HCT116 (cell line): Measurements from ENCODE around the gene PICALM. TPM values are rescaled to one million over a fixed set of nuclear protein-coding genes. Genes with fewer than 3 reads are reported as not detected.

ENCODE experiments used
- ATAC-seq: fragments of 200-7000 bp; cut with Tn5 transposase; 2 replicates; pipeline ENCODE4 v1.9.1; 2020; ENCODE audit warnings: mild to moderate bottlenecking, moderate library complexity
- BruUV-seq: library from RNA; stranded (reverse); fragments of 400-500 nt; replicated peaks from 2 replicates; lab custom pipeline; 2021; lab: Mats Ljungman, UMichigan
- CTCF ChIA-PET: fragments of 300-600 bp; sonication (Branson Sonifier 250); formaldehyde crosslinking; loops from one replicate; lab custom pipeline; 2021; ENCODE audit warnings: antibody characterized with exemption; lab: Charles Lee
- POLR2A ChIA-PET: fragments of 300-600, 350-600 bp; sonication (Branson Sonifier 250); formaldehyde crosslinking; loops from one replicate; lab custom pipeline; 2021; ENCODE audit warnings: antibody characterized with exemption; lab: Charles Lee
- RAD21 ChIA-PET, 2 experiments: fragments of 300-600 bp; sonication (Branson Sonifier 250); formaldehyde crosslinking; loops; one replicate each; lab custom pipeline; 2023; ENCODE audit warnings: low total read pairs in 2 of 2; ENCODE audit not compliant: uncharacterized antibody in 2 of 2, unreplicated experiment in 2 of 2, low non-redundant PET in 1 of 2; lab: Charles Lee
- DNase-seq: peaks from one replicate; pipeline ENCODE4 v3.0.0-alpha.2; 2010; ENCODE audit warnings: low read depth, low spot score
- H2AFZ ChIP-seq: fragments of 200-600 bp; shearing (Covaris generic), sonication (generic); 2 replicates; pipeline ENCODE4 v1.6.1; 2017; ENCODE audit warnings: low read depth, mixed run types, mixed read lengths, antibody characterized with exemption, low read length; ENCODE audit not compliant: poor library complexity, severe bottlenecking
- H3K27ac ChIP-seq: 2 replicates; pipeline ENCODE4 v1.5.1; 2012; ENCODE audit warnings: low read depth, low read length
- H3K27me3 ChIP-seq: fragments of 200-600 bp; sonication (generic); 2 replicates; pipeline ENCODE4 v1.6.1; 2016; ENCODE audit warnings: mixed run types, low read length, mixed read lengths; ENCODE audit not compliant: insufficient read depth
- H3K36me3 ChIP-seq, 2 experiments: fragments of 200-500 bp in 1 of 2; fragments of 200-600 bp in 1 of 2; sonication (Bioruptor generic) in 1 of 2; sonication (generic) in 1 of 2; 2 replicates each; pipeline versions ENCODE4 v1.5.1 to v1.6.1; 2014 to 2016; ENCODE audit warnings: low read length in 2 of 2, inconsistent platforms in 1 of 2, mixed read lengths in 1 of 2, mixed run types in 1 of 2; ENCODE audit not compliant: insufficient read depth in 2 of 2, control insufficient read depth in 1 of 2
- H3K4me1 ChIP-seq, 2 experiments: fragments of 200-600 bp in 1 of 2; sonication (generic) in 1 of 2; 2 replicates each; pipeline versions ENCODE4 v1.5.1 to v1.6.1; 2012 to 2017; ENCODE audit warnings: low read length in 2 of 2, inconsistent platforms in 1 of 2, mild to moderate bottlenecking in 1 of 2, mixed read lengths in 1 of 2, mixed run types in 1 of 2, moderate library complexity in 1 of 2; ENCODE audit not compliant: insufficient read depth in 2 of 2, control insufficient read depth in 1 of 2
- H3K4me2 ChIP-seq: fragments of 200-600 bp; sonication (generic); 2 replicates; pipeline ENCODE4 v1.6.1; 2017; ENCODE audit warnings: mixed run types, low read length, mixed read lengths
- H3K4me3 ChIP-seq, 2 experiments: fragments of 200-600 bp in 1 of 2; sonication (generic) in 1 of 2; replicated peaks in 1 of 2; 2 replicates each; pipeline ENCODE4 v1.5.1; 2011 to 2016; ENCODE audit warnings: low read length in 2 of 2, control low read depth in 1 of 2, low read depth in 1 of 2, mild to moderate bottlenecking in 1 of 2, mixed read lengths in 1 of 2, mixed run types in 1 of 2
- H3K79me2 ChIP-seq: fragments of 200-600 bp; sonication (generic); 2 replicates; pipeline ENCODE4 v1.6.1; 2017; ENCODE audit warnings: mild to moderate bottlenecking, mixed run types, low read length, moderate library complexity, mixed read lengths; ENCODE audit not compliant: insufficient read depth
- H3K9ac ChIP-seq: fragments of 200-600 bp; sonication (generic); 2 replicates; pipeline ENCODE4 v1.6.1; 2016; ENCODE audit warnings: low read length, mixed read lengths
- H3K9me2 ChIP-seq: fragments of 200-600 bp; sonication (generic), shearing (Covaris generic); 2 replicates; pipeline ENCODE4 v1.6.1; 2017; ENCODE audit warnings: mixed run types, mild to moderate bottlenecking, moderate library complexity; ENCODE audit not compliant: insufficient read depth
- H3K9me3 ChIP-seq, 2 experiments: fragments of 200-500 bp in 1 of 2; fragments of 200-600 bp in 1 of 2; sonication (Bioruptor generic) in 1 of 2; sonication (generic) in 1 of 2; 2 replicates each; pipeline ENCODE4 v1.6.1; 2014 to 2017; ENCODE audit warnings: low read length in 2 of 2, mixed read lengths in 2 of 2, inconsistent platforms in 1 of 2, low read depth in 1 of 2, mild to moderate bottlenecking in 1 of 2, mixed run types in 1 of 2, moderate library complexity in 1 of 2; ENCODE audit not compliant: control insufficient read depth in 1 of 2, insufficient read depth in 1 of 2
- H4K20me1 ChIP-seq: fragments of 200-600 bp; sonication (generic), shearing (Covaris generic); 2 replicates; pipeline ENCODE4 v1.6.1; 2017; ENCODE audit warnings: mixed run types, mild to moderate bottlenecking, moderate library complexity; ENCODE audit not compliant: insufficient read depth
- ATF3 ChIP-seq: IDR thresholded peaks from 2 replicates; pipeline ENCODE4 v1.6.1; 2012
- CBX3 ChIP-seq: IDR thresholded peaks from 2 replicates; pipeline ENCODE4 v1.6.1; 2012; ENCODE audit warnings: low read depth
- ELF1 ChIP-seq: IDR thresholded peaks from 2 replicates; pipeline ENCODE4 v1.6.1; 2012; ENCODE audit warnings: low read depth, borderline replicate concordance
- FOSL1 ChIP-seq: IDR thresholded peaks from 2 replicates; pipeline ENCODE4 v1.6.1; 2012; ENCODE audit warnings: low read depth
- RAD21 ChIP-seq: IDR thresholded peaks from 2 replicates; pipeline ENCODE4 v1.6.1; 2012; ENCODE audit warnings: low read depth, mild to moderate bottlenecking
- SP1 ChIP-seq: IDR thresholded peaks from 2 replicates; pipeline ENCODE4 v1.6.1; 2012; ENCODE audit warnings: low read depth
- SRF ChIP-seq: IDR thresholded peaks from 2 replicates; pipeline ENCODE4 v1.6.1; 2012; ENCODE audit warnings: low read depth
- TCF7L2 ChIP-seq: IDR thresholded peaks from 2 replicates; pipeline ENCODE4 v1.7.0; 2011; ENCODE audit warnings: borderline replicate concordance, inconsistent platforms; ENCODE audit not compliant: insufficient read depth, insufficient read length; ENCODE audit errors: extremely low read depth
- YY1 ChIP-seq: IDR thresholded peaks from 2 replicates; pipeline ENCODE4 v1.6.1; 2011; ENCODE audit warnings: low read length, low read depth, moderate library complexity, mild to moderate bottlenecking; ENCODE audit not compliant: insufficient replicate concordance; ENCODE audit errors: extremely low read depth
- ZBTB33 ChIP-seq: IDR thresholded peaks from 2 replicates; pipeline ENCODE4 v1.6.1; 2011; ENCODE audit warnings: mild to moderate bottlenecking, low read length, moderate library complexity; ENCODE audit not compliant: insufficient replicate concordance; ENCODE audit errors: extremely low read depth
- ZNF274 ChIP-seq: fragments of 200-500 bp; sonication (Bioruptor generic); IDR thresholded peaks from 2 replicates; pipeline ENCODE4 v1.6.1; 2014; ENCODE audit warnings: mild to moderate bottlenecking, low read depth, low read length, inconsistent platforms
- intact Hi-C: fragments of 100-400 bp; cut with micrococcal nuclease; formaldehyde crosslinking; loops from 2 replicates; pipeline ENCODE4 v1.10.0; 2022
- total RNA-seq: library from RNA; stranded (reverse); gene quantifications from one replicate; pipeline ENCODE4 v1.2.1, GENCODE V29; 2021; ENCODE audit not compliant: unreplicated experiment
- TF ChIP-seq, protein P1 (sequence below): IDR thresholded peaks from 2 replicates; pipeline ENCODE4 v1.6.1; 2012; ENCODE audit warnings: low read depth

The PICALM gene
- total RNA-seq, 1 experiment from 2014 or later, result 90.6 TPM

- Histone ChIP-seq H3K9ac (no peak overlapping the region), H3K36me3 (no peaks in the 10 kb centered on the region; a peak in 1 of 4 replicates), H2AFZ (no peak overlapping the region), H4K20me1 (no peaks in the 10 kb centered on the region), H3K4me1 (no peaks in the 10 kb centered on the region), H3K9me3 (no peaks in the 10 kb centered on the region), H3K79me2 (peaks cover 6% of the 10 kb centered on the region; the same call in 1 of the 2 replicates), H3K27ac (no peak overlapping the region), H3K4me3 (no peak overlapping the region), H3K27me3 (no peaks in the 10 kb centered on the region), H3K4me2 (no peak overlapping the region), H3K9me2 (no peaks in the 10 kb centered on the region)
- TF ChIP-seq SRF (no peak), ELF1 (no peak), SP1 (no peak), ZNF274 (no peak), TCF7L2 (no peak), CBX3 (no peak), YY1 (no peak), FOSL1 (no peak), RAD21 (no peak), ATF3 (no peak), ZBTB33 (no peak)
- TF ChIP-seq, protein P1, sequence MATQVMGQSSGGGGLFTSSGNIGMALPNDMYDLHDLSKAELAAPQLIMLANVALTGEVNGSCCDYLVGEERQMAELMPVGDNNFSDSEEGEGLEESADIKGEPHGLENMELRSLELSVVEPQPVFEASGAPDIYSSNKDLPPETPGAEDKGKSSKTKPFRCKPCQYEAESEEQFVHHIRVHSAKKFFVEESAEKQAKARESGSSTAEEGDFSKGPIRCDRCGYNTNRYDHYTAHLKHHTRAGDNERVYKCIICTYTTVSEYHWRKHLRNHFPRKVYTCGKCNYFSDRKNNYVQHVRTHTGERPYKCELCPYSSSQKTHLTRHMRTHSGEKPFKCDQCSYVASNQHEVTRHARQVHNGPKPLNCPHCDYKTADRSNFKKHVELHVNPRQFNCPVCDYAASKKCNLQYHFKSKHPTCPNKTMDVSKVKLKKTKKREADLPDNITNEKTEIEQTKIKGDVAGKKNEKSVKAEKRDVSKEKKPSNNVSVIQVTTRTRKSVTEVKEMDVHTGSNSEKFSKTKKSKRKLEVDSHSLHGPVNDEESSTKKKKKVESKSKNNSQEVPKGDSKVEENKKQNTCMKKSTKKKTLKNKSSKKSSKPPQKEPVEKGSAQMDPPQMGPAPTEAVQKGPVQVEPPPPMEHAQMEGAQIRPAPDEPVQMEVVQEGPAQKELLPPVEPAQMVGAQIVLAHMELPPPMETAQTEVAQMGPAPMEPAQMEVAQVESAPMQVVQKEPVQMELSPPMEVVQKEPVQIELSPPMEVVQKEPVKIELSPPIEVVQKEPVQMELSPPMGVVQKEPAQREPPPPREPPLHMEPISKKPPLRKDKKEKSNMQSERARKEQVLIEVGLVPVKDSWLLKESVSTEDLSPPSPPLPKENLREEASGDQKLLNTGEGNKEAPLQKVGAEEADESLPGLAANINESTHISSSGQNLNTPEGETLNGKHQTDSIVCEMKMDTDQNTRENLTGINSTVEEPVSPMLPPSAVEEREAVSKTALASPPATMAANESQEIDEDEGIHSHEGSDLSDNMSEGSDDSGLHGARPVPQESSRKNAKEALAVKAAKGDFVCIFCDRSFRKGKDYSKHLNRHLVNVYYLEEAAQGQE, result no peak
- ChIA-PET POLR2A (no interaction called here), CTCF (no interaction called here), RAD21 (no interaction called here)
- ATAC-seq, result no peak
- intact Hi-C loops, result no loop called here
- no TSS peak for BruUV-seq
- no peak for DNase-seq
Measured at GRCh38 chr11:86021377-86021776, 47.5 kb downstream of the PICALM start.
